Prostate gland (tissue), 2 donors: ENCODE data around the gene SMG1.

ENCODE experiments used
- CTCF ChIP-seq, 4 experiments: fragments of 200-600 bp in 2 of 4; fragments of 450-650 bp in 2 of 4; sonication (generic) in 2 of 4; IDR thresholded peaks; 1 replicate in 3 of 4; 2 replicates in 1 of 4; pipeline ENCODE4 v1.5.1; 2016 to 2019; ENCODE audit warnings: antibody characterized with exemption in 4 of 4, mild to moderate bottlenecking in 2 of 4, moderate library complexity in 2 of 4
- POLR2A ChIP-seq: fragments of 450-650 bp; IDR thresholded peaks from one replicate; pipeline ENCODE4 v1.6.1; 2016; ENCODE audit warnings: antibody characterized with exemption, mild to moderate bottlenecking
- POLR2AphosphoS5 ChIP-seq: sonication (generic); formaldehyde crosslinking; IDR thresholded peaks from one replicate; pipeline ENCODE4 v1.6.1; 2017; ENCODE audit warnings: antibody characterized with exemption

DNA sequence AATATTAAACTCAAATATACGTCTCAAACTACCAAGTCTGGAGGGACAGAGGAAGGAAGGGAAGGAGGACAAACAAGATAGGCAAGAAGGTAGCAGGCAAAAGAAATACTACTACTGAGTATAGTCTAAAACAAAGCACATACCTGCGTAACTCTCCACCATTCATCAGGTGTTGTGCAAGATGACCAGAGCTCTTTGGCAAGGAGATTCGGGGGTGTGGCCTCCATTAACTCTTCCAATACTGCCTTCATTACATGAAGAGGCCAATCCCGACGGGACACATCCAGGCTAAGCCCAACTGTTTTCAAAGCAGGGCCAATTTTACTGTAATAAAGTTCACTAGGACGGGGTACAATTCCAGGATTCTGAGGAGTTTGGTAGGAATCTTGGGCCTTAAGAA, 86.7 kb downstream of the SMG1 start:
- TF ChIP-seq CTCF (IDR thresholded peaks at IDR 0.05): no peak
- peak; percentile 4 for TF ChIP-seq POLR2AphosphoS5
- no peak for TF ChIP-seq POLR2A
